WTC11 (cell line): Measurements from ENCODE around the gene FAM3D.
"Not testable (repeated sequence)": the region's sequence is repeated elsewhere in the genome, so short reads cannot be mapped to it uniquely, and the experiment has no call there.

ENCODE experiments used
- CREM ChIP-seq: sonication (generic); formaldehyde crosslinking; IDR thresholded peaks from 2 replicates; pipeline ENCODE4 v1.8.1; 2022; ENCODE audit warnings: mild to moderate bottlenecking, missing genetic modification reagents, moderate library complexity
- GRHL2 ChIP-seq: fragments of 250-450 bp; sonication (Bioruptor Pico); IDR thresholded peaks from 2 replicates; pipeline ENCODE4 v1.8.0; 2022; ENCODE audit warnings: mild to moderate bottlenecking, moderate library complexity; ENCODE audit not compliant: insufficient replicate concordance, severe bottlenecking
- NFE2L1 ChIP-seq: sonication (generic); formaldehyde crosslinking; IDR thresholded peaks from 2 replicates; pipeline ENCODE4 v1.8.1; 2023; ENCODE audit warnings: missing genetic modification reagents
- TP53 ChIP-seq: sonication (generic); formaldehyde crosslinking; IDR thresholded peaks from 2 replicates; pipeline ENCODE4 v1.8.1; 2023; ENCODE audit warnings: mild to moderate bottlenecking, missing genetic modification reagents
- TF ChIP-seq, protein P1 (sequence below): fragments of 200-600 bp; IDR thresholded peaks from 2 replicates; pipeline ENCODE4 v1.8.0; 2022; ENCODE audit warnings: antibody characterized with exemption
- TF ChIP-seq, protein P2 (sequence below): sonication (generic); formaldehyde crosslinking; IDR thresholded peaks from 2 replicates; pipeline ENCODE4 v1.8.0; 2022; ENCODE audit warnings: missing genetic modification reagents
- TF ChIP-seq, protein P3 (sequence below): sonication (generic); formaldehyde crosslinking; IDR thresholded peaks from 2 replicates; pipeline ENCODE4 v1.8.1; 2023; ENCODE audit warnings: mild to moderate bottlenecking, missing genetic modification reagents, moderate library complexity

DNA sequence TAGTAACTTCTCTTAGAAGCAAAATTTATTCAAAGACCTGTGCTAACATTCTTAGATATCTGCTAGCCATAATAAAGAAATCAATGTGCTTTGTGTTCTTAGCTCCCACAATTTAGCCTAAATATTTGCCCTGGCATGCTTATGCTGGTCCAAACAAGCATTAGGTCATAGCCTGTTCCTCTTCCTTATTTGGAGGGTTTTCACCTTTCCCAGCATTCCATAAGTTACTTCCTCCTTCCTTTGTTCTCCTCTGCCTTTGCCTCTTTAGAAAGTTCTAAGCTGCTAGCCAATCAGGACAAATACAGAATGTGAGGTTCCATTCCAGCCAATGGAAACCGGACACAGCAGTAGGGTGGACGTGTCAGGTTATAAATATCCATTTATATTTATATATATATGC is 37.7 kb upstream of the FAM3D start:
- not testable (repeated sequence) for TF ChIP-seq NFE2L1 (CRISPR knock-in tag); CREM; GRHL2; TP53 (CRISPR knock-in tag)
- TF ChIP-seq, protein P1, sequence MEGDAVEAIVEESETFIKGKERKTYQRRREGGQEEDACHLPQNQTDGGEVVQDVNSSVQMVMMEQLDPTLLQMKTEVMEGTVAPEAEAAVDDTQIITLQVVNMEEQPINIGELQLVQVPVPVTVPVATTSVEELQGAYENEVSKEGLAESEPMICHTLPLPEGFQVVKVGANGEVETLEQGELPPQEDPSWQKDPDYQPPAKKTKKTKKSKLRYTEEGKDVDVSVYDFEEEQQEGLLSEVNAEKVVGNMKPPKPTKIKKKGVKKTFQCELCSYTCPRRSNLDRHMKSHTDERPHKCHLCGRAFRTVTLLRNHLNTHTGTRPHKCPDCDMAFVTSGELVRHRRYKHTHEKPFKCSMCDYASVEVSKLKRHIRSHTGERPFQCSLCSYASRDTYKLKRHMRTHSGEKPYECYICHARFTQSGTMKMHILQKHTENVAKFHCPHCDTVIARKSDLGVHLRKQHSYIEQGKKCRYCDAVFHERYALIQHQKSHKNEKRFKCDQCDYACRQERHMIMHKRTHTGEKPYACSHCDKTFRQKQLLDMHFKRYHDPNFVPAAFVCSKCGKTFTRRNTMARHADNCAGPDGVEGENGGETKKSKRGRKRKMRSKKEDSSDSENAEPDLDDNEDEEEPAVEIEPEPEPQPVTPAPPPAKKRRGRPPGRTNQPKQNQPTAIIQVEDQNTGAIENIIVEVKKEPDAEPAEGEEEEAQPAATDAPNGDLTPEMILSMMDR = not testable (repeated sequence)
- TF ChIP-seq, protein P2, sequence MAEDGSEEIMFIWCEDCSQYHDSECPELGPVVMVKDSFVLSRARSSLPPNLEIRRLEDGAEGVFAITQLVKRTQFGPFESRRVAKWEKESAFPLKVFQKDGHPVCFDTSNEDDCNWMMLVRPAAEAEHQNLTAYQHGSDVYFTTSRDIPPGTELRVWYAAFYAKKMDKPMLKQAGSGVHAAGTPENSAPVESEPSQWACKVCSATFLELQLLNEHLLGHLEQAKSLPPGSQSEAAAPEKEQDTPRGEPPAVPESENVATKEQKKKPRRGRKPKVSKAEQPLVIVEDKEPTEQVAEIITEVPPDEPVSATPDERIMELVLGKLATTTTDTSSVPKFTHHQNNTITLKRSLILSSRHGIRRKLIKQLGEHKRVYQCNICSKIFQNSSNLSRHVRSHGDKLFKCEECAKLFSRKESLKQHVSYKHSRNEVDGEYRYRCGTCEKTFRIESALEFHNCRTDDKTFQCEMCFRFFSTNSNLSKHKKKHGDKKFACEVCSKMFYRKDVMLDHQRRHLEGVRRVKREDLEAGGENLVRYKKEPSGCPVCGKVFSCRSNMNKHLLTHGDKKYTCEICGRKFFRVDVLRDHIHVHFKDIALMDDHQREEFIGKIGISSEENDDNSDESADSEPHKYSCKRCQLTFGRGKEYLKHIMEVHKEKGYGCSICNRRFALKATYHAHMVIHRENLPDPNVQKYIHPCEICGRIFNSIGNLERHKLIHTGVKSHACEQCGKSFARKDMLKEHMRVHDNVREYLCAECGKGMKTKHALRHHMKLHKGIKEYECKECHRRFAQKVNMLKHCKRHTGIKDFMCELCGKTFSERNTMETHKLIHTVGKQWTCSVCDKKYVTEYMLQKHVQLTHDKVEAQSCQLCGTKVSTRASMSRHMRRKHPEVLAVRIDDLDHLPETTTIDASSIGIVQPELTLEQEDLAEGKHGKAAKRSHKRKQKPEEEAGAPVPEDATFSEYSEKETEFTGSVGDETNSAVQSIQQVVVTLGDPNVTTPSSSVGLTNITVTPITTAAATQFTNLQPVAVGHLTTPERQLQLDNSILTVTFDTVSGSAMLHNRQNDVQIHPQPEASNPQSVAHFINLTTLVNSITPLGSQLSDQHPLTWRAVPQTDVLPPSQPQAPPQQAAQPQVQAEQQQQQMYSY (CRISPR knock-in tag) = not testable (repeated sequence)
- TF ChIP-seq, protein P3, sequence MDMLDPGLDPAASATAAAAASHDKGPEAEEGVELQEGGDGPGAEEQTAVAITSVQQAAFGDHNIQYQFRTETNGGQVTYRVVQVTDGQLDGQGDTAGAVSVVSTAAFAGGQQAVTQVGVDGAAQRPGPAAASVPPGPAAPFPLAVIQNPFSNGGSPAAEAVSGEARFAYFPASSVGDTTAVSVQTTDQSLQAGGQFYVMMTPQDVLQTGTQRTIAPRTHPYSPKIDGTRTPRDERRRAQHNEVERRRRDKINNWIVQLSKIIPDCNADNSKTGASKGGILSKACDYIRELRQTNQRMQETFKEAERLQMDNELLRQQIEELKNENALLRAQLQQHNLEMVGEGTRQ = not testable (repeated sequence)
